Endothelial cell of umbilical vein (primary cell): ENCODE data around the gene RIMBP3C. TPM values are rescaled to one million over a fixed set of nuclear protein-coding genes. Genes with fewer than 3 reads are reported as not detected.
A peak's percentile ranks its signal among the peaks of the same experiment; 100 is the strongest.

Experiments used
- BruUV-seq: library from RNA; stranded (reverse); fragments of 400-500 nt; replicated peaks from 2 replicates; lab custom pipeline; 2021; lab: Mats Ljungman, UMichigan
- CTCF ChIA-PET: fragments of 300-600, 350-600 bp; sonication (Branson Sonifier 250); formaldehyde crosslinking; loops from one replicate; lab custom pipeline; 2021; ENCODE audit warnings: antibody characterized with exemption, inconsistent platforms; lab: Charles Lee
- POLR2A ChIA-PET: fragments of 300-600, 350-600 bp; sonication (Branson Sonifier 250); formaldehyde crosslinking; loops from one replicate; lab custom pipeline; 2021; ENCODE audit warnings: antibody characterized with exemption, inconsistent platforms; lab: Charles Lee
- DNase-seq: peaks from one replicate; pipeline ENCODE4 v3.0.0-alpha.2; 2011; ENCODE audit warnings: low read depth, low spot score
- FAIRE-seq: peaks from 2 replicates; lab custom pipeline; 2011; peaks lifted over from hg19 to GRCh38; lab: Jason Lieb, UNC
- H2AFZ ChIP-seq: 2 replicates; pipeline ENCODE4 v1.6.0; 2012; ENCODE audit warnings: low read depth, low read length, control low read depth, inconsistent platforms
- H3K27ac ChIP-seq: 2 replicates; pipeline ENCODE4 v1.5.1; 2011; ENCODE audit warnings: low read depth, mild to moderate bottlenecking, control low read depth, low read length, moderate library complexity; ENCODE audit not compliant: insufficient read depth
- H3K27me3 ChIP-seq, 2 experiments: 2 replicates each; pipeline versions ENCODE4 v1.6.0 to v1.6.1; 2011; ENCODE audit warnings: low read length in 2 of 2, mixed read lengths in 1 of 2; ENCODE audit not compliant: control insufficient read depth in 2 of 2, insufficient read depth in 2 of 2
- H3K36me3 ChIP-seq, 2 experiments: 2 replicates in 1 of 2; 3 replicates in 1 of 2; pipeline ENCODE4 v1.5.1; 2011; ENCODE audit warnings: low read length in 2 of 2, mild to moderate bottlenecking in 1 of 2, moderate library complexity in 1 of 2; ENCODE audit not compliant: control insufficient read depth in 2 of 2, insufficient read depth in 2 of 2; ENCODE audit errors: extremely low read depth in 1 of 2
- H3K4me1 ChIP-seq: 3 replicates; pipeline ENCODE4 v1.5.1; 2011; ENCODE audit warnings: mild to moderate bottlenecking, low read length; ENCODE audit not compliant: control insufficient read depth, insufficient read depth; ENCODE audit errors: extremely low read depth
- H3K4me2 ChIP-seq: 2 replicates; pipeline ENCODE4 v1.6.1; 2011; ENCODE audit warnings: low read length, control low read depth, mixed read lengths; ENCODE audit not compliant: insufficient read depth
- H3K4me3 ChIP-seq, 3 experiments: fragments of 200-600 bp in 1 of 3; sonication (generic), shearing (Covaris generic) in 1 of 3; replicated peaks in 1 of 3; 2 replicates each; pipeline ENCODE4 v1.5.1; 2011 to 2016; ENCODE audit warnings: control low read depth in 3 of 3, low read length in 3 of 3, mild to moderate bottlenecking in 2 of 3, inconsistent platforms in 1 of 3, low read depth in 1 of 3, moderate library complexity in 1 of 3; ENCODE audit not compliant: insufficient read depth in 1 of 3
- H3K79me2 ChIP-seq: 2 replicates; pipeline ENCODE4 v1.6.0; 2012; ENCODE audit warnings: low read length, inconsistent platforms; ENCODE audit not compliant: control insufficient read depth, insufficient read depth
- H3K9ac ChIP-seq: replicated peaks from 2 replicates; pipeline ENCODE3; 2011; ENCODE audit warnings: low read length, control low read depth; ENCODE audit not compliant: insufficient read depth; ENCODE audit errors: extremely low read depth
- H3K9me1 ChIP-seq: replicated peaks from 3 replicates; pipeline ENCODE4 v1.6.0; 2011; ENCODE audit warnings: mild to moderate bottlenecking, low read length; ENCODE audit not compliant: control insufficient read depth, insufficient read depth; ENCODE audit errors: extremely low read depth
- H3K9me3 ChIP-seq: replicated peaks from 2 replicates; pipeline ENCODE4 v1.5.1; 2012; ENCODE audit warnings: low read length, inconsistent platforms; ENCODE audit not compliant: control insufficient read depth, insufficient read depth
- H4K20me1 ChIP-seq: replicated peaks from 2 replicates; pipeline ENCODE3; 2011; ENCODE audit warnings: mild to moderate bottlenecking, low read length; ENCODE audit not compliant: control insufficient read depth, insufficient read depth; ENCODE audit errors: extremely low read depth
- CTCF ChIP-seq, 2 donors: IDR thresholded peaks; 1 replicate in 1 of 2; 2 replicates in 1 of 2; pipeline ENCODE4 v1.5.1; 2011; ENCODE audit warnings: low read length in 2 of 2, mild to moderate bottlenecking in 2 of 2, moderate library complexity in 2 of 2, control low read depth in 1 of 2, inconsistent platforms in 1 of 2, low read depth in 1 of 2; ENCODE audit not compliant: insufficient read depth in 1 of 2; ENCODE audit errors: extremely low read depth in 1 of 2
- EZH2 ChIP-seq: IDR thresholded peaks from 2 replicates; pipeline ENCODE4 v1.6.1; 2012; ENCODE audit warnings: borderline replicate concordance, low read depth, mild to moderate bottlenecking, moderate library complexity, low read length, inconsistent platforms; ENCODE audit not compliant: severe bottlenecking
- FOS ChIP-seq: IDR thresholded peaks from 2 replicates; pipeline ENCODE4 v1.6.1; 2011; ENCODE audit warnings: mild to moderate bottlenecking, low read length, moderate library complexity, borderline replicate concordance; ENCODE audit not compliant: insufficient read depth
- GATA2 ChIP-seq: IDR thresholded peaks from 2 replicates; pipeline ENCODE4 v1.7.0; 2011; ENCODE audit warnings: low read depth, mild to moderate bottlenecking, moderate library complexity, mixed read lengths, low read length; ENCODE audit not compliant: insufficient read length, insufficient read depth
- JUN ChIP-seq: IDR thresholded peaks from 2 replicates; pipeline ENCODE4 v1.6.1; 2011; ENCODE audit warnings: borderline replicate concordance, low read depth; ENCODE audit not compliant: insufficient read length, insufficient read depth
- POLR2A ChIP-seq: IDR thresholded peaks from 2 replicates; pipeline ENCODE4 v1.6.1; 2012; ENCODE audit warnings: low read depth, mild to moderate bottlenecking, control low read depth, low read length
- POLR2AphosphoS5 ChIP-seq: IDR thresholded peaks from 2 replicates; pipeline ENCODE4 v1.6.1; 2012; ENCODE audit warnings: low read depth, mild to moderate bottlenecking, control low read depth, low read length, moderate library complexity; ENCODE audit not compliant: insufficient read depth
- dilution Hi-C: fragments of 300-500 bp; cut with MboI; formaldehyde crosslinking; loops from one replicate; pipeline ENCODE4 v1.15.0; 2019; ENCODE audit warnings: low sequenced_read_pairs; ENCODE audit not compliant: extremely low pct_ligation_motif_present
- intact Hi-C: fragments of 100-400 bp; cut with micrococcal nuclease; formaldehyde crosslinking; loops from one replicate; pipeline ENCODE4 v1.10.0; 2022
- polyA plus RNA-seq, 4 experiments: library from polyadenylated mRNA; depleted of rRNA in 3 of 4; stranded (reverse) in 3 of 4; unstranded in 1 of 4; fragments of >200 nt; gene quantifications; 2 replicates each; pipeline versions ENCODE4 v1.2.1 to v1.2.3, GENCODE V29; 2011 to 2012; ENCODE audit warnings: missing spikeins in 1 of 4
- total RNA-seq: library from RNA; stranded (reverse); gene quantifications from 2 replicates; pipeline ENCODE4 v1.2.3, GENCODE V29; 2021
- TF ChIP-seq, protein P1 (sequence below): IDR thresholded peaks from 2 replicates; pipeline ENCODE4 v1.6.1; 2011; ENCODE audit not compliant: insufficient read depth, insufficient read length

The RIMBP3C gene
- total and polyA plus RNA-seq, 2 donors (not counting 3 experiments of a cell fraction or from before 2014, with no cell fraction given): 0.04 to 0.09 TPM

- intact Hi-C loops: no loop called here
Measured at GRCh38 chr22:21567456-21568346, 16.4 kb upstream of the RIMBP3C start, which contains the start of gene UBE2L3. Gene UBE2L3 (plus strand): TSS chr22:21567714. CDS start chr22:21567745, 31 bp downstream.

DNA sequence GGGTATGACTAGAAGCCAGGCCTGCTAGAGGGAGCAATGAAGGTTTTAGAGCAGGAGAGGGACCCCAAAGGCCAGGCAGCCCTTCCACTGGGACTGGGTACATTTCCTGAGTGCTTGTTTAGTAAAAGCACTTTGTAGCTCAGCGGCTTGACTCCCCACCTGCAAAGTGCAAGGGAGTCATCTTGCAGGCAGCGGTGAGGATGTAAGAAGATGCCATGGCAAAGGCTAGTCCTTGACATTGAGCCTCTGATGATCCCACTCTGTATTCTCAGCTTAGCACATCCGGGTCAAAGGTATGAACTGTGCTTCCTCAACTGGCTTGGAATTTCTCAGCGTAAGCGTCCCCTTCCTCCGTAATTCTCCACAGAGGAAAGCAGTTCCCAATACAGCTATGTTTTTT is 13.2 kb upstream of the RIMBP3C start:
- no peak for FAIRE-seq
- no peaks in the 10 kb centered on the region for H3K9me3 ChIP-seq
- H4K20me1 ChIP-seq: no peaks in the 10 kb centered on the region
- no peak overlapping the region for H3K4me3 ChIP-seq
- dilution Hi-C loops (no loop called here), intact Hi-C loops (no loop called here)
- H3K9me1 ChIP-seq: no peaks in the 10 kb centered on the region
- TF ChIP-seq JUN (no peak), GATA2 (no peak), POLR2AphosphoS5 (no peak), CTCF (IDR thresholded peaks at IDR 0.05; ENCODE audit: extremely low read depth in 1 of 2, insufficient read depth in 1 of 2, low read depth in 1 of 2, low read length in 2 of 2) (no peak), POLR2A (no peak), EZH2 (no peak)
- TF ChIP-seq, protein P1, sequence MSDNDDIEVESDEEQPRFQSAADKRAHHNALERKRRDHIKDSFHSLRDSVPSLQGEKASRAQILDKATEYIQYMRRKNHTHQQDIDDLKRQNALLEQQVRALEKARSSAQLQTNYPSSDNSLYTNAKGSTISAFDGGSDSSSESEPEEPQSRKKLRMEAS: no peak
- H3K4me1 ChIP-seq: peaks cover 7% of the 10 kb centered on the region
- H2AFZ ChIP-seq: no peak overlapping the region
- H3K4me2 ChIP-seq: no peak overlapping the region
- CTCF ChIA-PET: interaction anchor here (1.3 kb wide), 1 partner anchor 9 kb away, joined by 3 read pairs; no protein-coding TSS in a partner anchor
- POLR2A ChIA-PET: no interaction called here
- no TSS peak for BruUV-seq
- H3K27ac ChIP-seq: no peak overlapping the region
- H3K9ac ChIP-seq: no peak overlapping the region
- peaks cover 0 to 3% of the 10 kb centered on the region in 2 experiments for H3K27me3 ChIP-seq
- DNase-seq: no peak
- peaks cover 18% of the 10 kb centered on the region for H3K79me2 ChIP-seq
- H3K36me3 ChIP-seq: no peaks in the 10 kb centered on the region

More at GRCh38 chr22:21567456-21568346, 16.4 kb upstream of the RIMBP3C start, which contains the start of gene UBE2L3:
- peaks cover 51% of the 10 kb centered on the region for H3K79me2 ChIP-seq
- H3K9ac ChIP-seq: peak within 1 kb of the TSS; percentile 96
- H2AFZ ChIP-seq: peak within 1 kb of the TSS; percentile 30
- H3K27me3 ChIP-seq: peaks cover 0 to 1% of the 10 kb centered on the region in 2 experiments
- H3K4me1 ChIP-seq: peaks cover 22% of the 10 kb centered on the region
- TSS peak; percentile 98 for BruUV-seq
- FAIRE-seq (no peak), DNase-seq (peak; percentile 79)
- H3K9me3 ChIP-seq: no peaks in the 10 kb centered on the region
- POLR2A ChIA-PET: interaction anchor here (1.0 kb wide), 1 partner anchor 11 kb away, joined by 4 read pairs; no protein-coding TSS in a partner anchor
- H3K9me1 ChIP-seq: no peaks in the 10 kb centered on the region
- dilution Hi-C loops: no loop called here
- peaks cover 13% of the 10 kb centered on the region for H4K20me1 ChIP-seq
- H3K27ac ChIP-seq: peak within 1 kb of the TSS; percentile 83
- H3K4me3 ChIP-seq: peak within 1 kb of the TSS; percentile 69 to 78 (median 69)
- CTCF ChIA-PET: interaction anchor here (1.2 to 1.3 kb wide), 2 partner anchors 35 to 74 kb away, joined by 4 to 8 read pairs; no protein-coding TSS in a partner anchor
- H3K36me3 ChIP-seq: peaks cover 0 to 3% of the 10 kb centered on the region in 2 experiments
- TF ChIP-seq FOS (no peak), POLR2A (peak; percentile 77), GATA2 (no peak), POLR2AphosphoS5 (peak; percentile 77)
- H3K4me2 ChIP-seq: peak within 1 kb of the TSS; percentile 92
